GM12878 (cell line): ENCODE data around the gene ZNF134. TPM values are rescaled to one million over a fixed set of nuclear protein-coding genes. Genes with fewer than 3 reads are reported as not detected.

Experiments used
- ATAC-seq: fragments of 200-7000 bp; cut with Tn5 transposase; 3 replicates; pipeline ENCODE4 v1.9.1; 2020; ENCODE audit warnings: mild to moderate bottlenecking, moderate library complexity
- BruUV-seq: library from RNA; stranded (reverse); fragments of 400-500 nt; replicated peaks from 2 replicates; lab custom pipeline; 2021; lab: Mats Ljungman, UMichigan
- CTCF ChIA-PET: fragments of 300-600 bp; sonication (Branson Sonifier 250); formaldehyde crosslinking; extraction: SDS; loops from one replicate; lab custom pipeline; 2021; ENCODE audit warnings: inconsistent platforms; lab: Yijun Ruan, JAX
- POLR2A ChIA-PET: fragments of 350-600 bp; formaldehyde crosslinking; extraction: SDS; loops from one replicate; lab custom pipeline; 2021; ENCODE audit warnings: inconsistent platforms; lab: Charles Lee
- RAD21 ChIA-PET: fragments of 300-600 bp; sonication (Branson Sonifier 250); formaldehyde crosslinking; loops from one replicate; lab custom pipeline; 2023; ENCODE audit warnings: antibody characterized with exemption; ENCODE audit not compliant: unreplicated experiment; lab: Charles Lee
- SMC1A ChIA-PET: fragments of 300-600 bp; sonication (Branson Sonifier 250); formaldehyde crosslinking; loops from one replicate; lab custom pipeline; 2023; ENCODE audit not compliant: unreplicated experiment, uncharacterized antibody; lab: Charles Lee
- DNase-seq: peaks from one replicate; pipeline ENCODE4 v3.0.0-alpha.2; 2011; ENCODE audit warnings: low read depth, low spot score
- FAIRE-seq: peaks from 3 replicates; lab custom pipeline; 2011; peaks lifted over from hg19 to GRCh38; lab: Jason Lieb, UNC
- H2AFZ ChIP-seq: 2 replicates; pipeline ENCODE4 v1.6.0; 2011; ENCODE audit warnings: low read depth, low read length, control low read depth; ENCODE audit not compliant: control insufficient read depth
- H3K27ac ChIP-seq: 2 replicates; pipeline ENCODE4 v1.5.1; 2011; ENCODE audit warnings: control low read depth; ENCODE audit not compliant: control insufficient read depth, insufficient read depth
- H3K27me3 ChIP-seq, 2 experiments: replicated peaks in 1 of 2; 2 replicates each; pipeline versions ENCODE4 v1.6.0 to v1.6.1; 2011; ENCODE audit warnings: low read length in 1 of 2; ENCODE audit not compliant: control insufficient read depth in 2 of 2, insufficient read depth in 2 of 2
- H3K36me3 ChIP-seq, 2 experiments: 2 replicates each; pipeline ENCODE4 v1.5.1; 2011; ENCODE audit warnings: low read length in 1 of 2; ENCODE audit not compliant: control insufficient read depth in 2 of 2, insufficient read depth in 2 of 2
- H3K4me1 ChIP-seq: 2 replicates; pipeline ENCODE4 v1.6.1; 2011; ENCODE audit warnings: mild to moderate bottlenecking, low read length, moderate library complexity, mixed read lengths; ENCODE audit not compliant: control insufficient read depth, insufficient read depth
- H3K4me2 ChIP-seq: 2 replicates; pipeline ENCODE4 v1.6.0; 2011; ENCODE audit warnings: control low read depth; ENCODE audit not compliant: control insufficient read depth, insufficient read depth
- H3K4me3 ChIP-seq: fragments of 200-600 bp; sonication (generic); 2 replicates; pipeline ENCODE4 v1.5.1; 2016
- H3K79me2 ChIP-seq: 2 replicates; pipeline ENCODE4 v1.6.0; 2011; ENCODE audit warnings: low read length; ENCODE audit not compliant: control insufficient read depth, insufficient read depth
- H3K9ac ChIP-seq: 2 replicates; pipeline ENCODE4 v1.8.0; 2011; ENCODE audit warnings: low read length, control low read depth, mixed read lengths; ENCODE audit not compliant: control insufficient read depth, insufficient read depth
- H3K9me3 ChIP-seq: replicated peaks from 3 replicates; pipeline ENCODE4 v1.5.1; 2011; ENCODE audit warnings: mild to moderate bottlenecking, low read length; ENCODE audit not compliant: control insufficient read depth, insufficient read depth
- H4K20me1 ChIP-seq: 2 replicates; pipeline ENCODE4 v1.6.0; 2011; ENCODE audit not compliant: control insufficient read depth, insufficient read depth
- ASH2L ChIP-seq: fragments of 300-600, 200-600 bp; sonication (generic); IDR thresholded peaks from 2 replicates; pipeline ENCODE4 v1.6.1; 2017; ENCODE audit warnings: low read depth, mild to moderate bottlenecking, borderline replicate concordance
- E2F8 ChIP-seq: fragments of 450-650 bp; IDR thresholded peaks from 2 replicates; pipeline ENCODE4 v1.6.1; 2018; ENCODE audit warnings: mild to moderate bottlenecking, low read depth, moderate library complexity; ENCODE audit not compliant: partially characterized antibody
- NFXL1 ChIP-seq: fragments of 450-650 bp; IDR thresholded peaks from 2 replicates; pipeline ENCODE4 v1.6.1; 2017; ENCODE audit warnings: antibody characterized with exemption, mild to moderate bottlenecking, borderline replicate concordance
- NR2C2 ChIP-seq: IDR thresholded peaks from 2 replicates; pipeline ENCODE4 v1.6.1; 2011; ENCODE audit warnings: borderline replicate concordance, low read depth; ENCODE audit not compliant: control insufficient read depth, insufficient read length
- RCOR1 ChIP-seq: conservative IDR thresholded peaks from 2 replicates; pipeline ENCODE4 v1.6.1; 2012; ENCODE audit warnings: low read depth, low read length, improper control_type of control experiment
- RFX5 ChIP-seq: IDR thresholded peaks from 2 replicates; pipeline ENCODE4 v1.6.1; 2011; ENCODE audit warnings: low read depth, low read length, improper control_type of control experiment
- SIX5 ChIP-seq: IDR thresholded peaks from 2 replicates; pipeline ENCODE4 v1.6.1; 2011; ENCODE audit warnings: mild to moderate bottlenecking, low read depth, low read length, moderate library complexity; ENCODE audit not compliant: severe bottlenecking
- SREBF1 ChIP-seq: IDR thresholded peaks from 2 replicates; pipeline ENCODE4 v1.6.1; 2012; ENCODE audit warnings: mild to moderate bottlenecking, low read length
- STAT1 ChIP-seq: fragments of 450-650 bp; conservative IDR thresholded peaks from 2 replicates; pipeline ENCODE4 v1.6.1; 2014; ENCODE audit warnings: antibody characterized with exemption, mild to moderate bottlenecking
- SUPT20H ChIP-seq: IDR thresholded peaks from 2 replicates; pipeline ENCODE4 v1.6.1; 2011; ENCODE audit warnings: low read depth, mild to moderate bottlenecking, low read length, moderate library complexity, borderline replicate concordance; ENCODE audit not compliant: control insufficient read depth
- WGBS: methylation state at CpG from one replicate; pipeline ENCODE4 v1.1.6; 2016; ENCODE audit warnings: low lambda C conversion rate; ENCODE audit not compliant: insufficient replicate concordance, insufficient coverage; ENCODE audit errors: missing lambda C conversion rate; 5-methylcytosine and 5-hydroxymethylcytosine counted together
- in situ Hi-C: fragments of 300-500 bp; cut with MboI; formaldehyde crosslinking; loops from 9 replicates; pipeline ENCODE4 v1.14.3; 2018; ENCODE audit warnings: mixed read lengths
- intact Hi-C: fragments of 100-400 bp; cut with micrococcal nuclease; formaldehyde crosslinking; loops from one replicate; pipeline ENCODE4 v1.14.2; 2022; ENCODE audit not compliant: unreplicated experiment
- polyA plus RNA-seq, 11 experiments: library from polyadenylated mRNA; depleted of rRNA in 4 of 11; unstranded in 6 of 11; stranded (reverse) in 5 of 11; fragments of >200 nt; fragmentation: Nextera tagmentation in 4 of 11; fragmentation: Illumina TruSeq in 1 of 11; extraction: Ambion mirVana in 4 of 11; extraction: Trizol in 1 of 11; gene quantifications; 1 replicate in 1 of 11; 2 replicates in 10 of 11; pipeline versions ENCODE4 v1.2.1 to v1.2.3, GENCODE V29; 2011 to 2016; ENCODE audit warnings: inconsistent platforms in 2 of 11, missing spikeins in 2 of 11, low read depth in 1 of 11
- total RNA-seq, 4 experiments: library from RNA; depleted of rRNA in 3 of 4; stranded (reverse); fragments of >200 nt in 3 of 4; fragmentation: Illumina TruSeq in 1 of 4; extraction: Trizol in 1 of 4; gene quantifications; 2 replicates each; pipeline versions ENCODE4 v1.2.1 to v1.2.3, GENCODE V29; 2013 to 2021
- TF ChIP-seq, protein P1 (sequence below): fragments of 150-350 bp; IDR thresholded peaks from 2 replicates; pipeline ENCODE4 v1.6.1; 2014; ENCODE audit warnings: mild to moderate bottlenecking, low read depth, low read length
- TF ChIP-seq, protein P2 (sequence below): fragments of 450-650 bp; formaldehyde crosslinking; IDR thresholded peaks from 2 replicates; pipeline ENCODE4 v1.4.0; 2020; ENCODE audit warnings: mild to moderate bottlenecking, moderate library complexity
- TF ChIP-seq, protein P3 (sequence below): fragments of 450-650 bp; IDR thresholded peaks from 2 replicates; pipeline ENCODE4 v1.6.1; 2017; ENCODE audit warnings: antibody characterized with exemption, mild to moderate bottlenecking, moderate library complexity

The ZNF134 gene
- total and polyA plus RNA-seq, 10 of the 15 experiments (the other 5 are each of a cell fraction or from before 2014, with no cell fraction given), result 1.6 to 17.6 (median 9.7) TPM

- no peak for FAIRE-seq
- Histone ChIP-seq H3K79me2 (no peaks in the 10 kb centered on the region), H3K4me1 (no peaks in the 10 kb centered on the region), H3K36me3 (peaks cover 9 to 17% of the 10 kb centered on the region in 2 experiments), H2AFZ (no peak overlapping the region), H4K20me1 (no peaks in the 10 kb centered on the region), H3K4me3 (no peak overlapping the region), H3K9me3 (peaks cover 36% of the 10 kb centered on the region), H3K27ac (no peak overlapping the region), H3K9ac (no peak overlapping the region), H3K4me2 (no peak overlapping the region), H3K27me3 (no peaks in the 10 kb centered on the region)
- BruUV-seq, result no TSS peak
- intact Hi-C loops, result no loop called here
- DNase-seq, result no peak
- POLR2A ChIA-PET, result no interaction called here
- WGBS, result 100% methylated on average over 4 of the region's 4 CpGs
- in situ Hi-C loops, result no loop called here
- RAD21 ChIA-PET, result no interaction called here
- ATAC-seq, result no peak
- CTCF ChIA-PET, result no interaction called here
- SMC1A ChIA-PET, result no interaction called here
- TF ChIP-seq SUPT20H (no peak), STAT1 (no peak), NR2C2 (no peak), RCOR1 (no peak), SREBF1 (no peak), SIX5 (no peak), NFXL1 (no peak), E2F8 (no peak), ASH2L (no peak), RFX5 (no peak)
- TF ChIP-seq, protein P1, sequence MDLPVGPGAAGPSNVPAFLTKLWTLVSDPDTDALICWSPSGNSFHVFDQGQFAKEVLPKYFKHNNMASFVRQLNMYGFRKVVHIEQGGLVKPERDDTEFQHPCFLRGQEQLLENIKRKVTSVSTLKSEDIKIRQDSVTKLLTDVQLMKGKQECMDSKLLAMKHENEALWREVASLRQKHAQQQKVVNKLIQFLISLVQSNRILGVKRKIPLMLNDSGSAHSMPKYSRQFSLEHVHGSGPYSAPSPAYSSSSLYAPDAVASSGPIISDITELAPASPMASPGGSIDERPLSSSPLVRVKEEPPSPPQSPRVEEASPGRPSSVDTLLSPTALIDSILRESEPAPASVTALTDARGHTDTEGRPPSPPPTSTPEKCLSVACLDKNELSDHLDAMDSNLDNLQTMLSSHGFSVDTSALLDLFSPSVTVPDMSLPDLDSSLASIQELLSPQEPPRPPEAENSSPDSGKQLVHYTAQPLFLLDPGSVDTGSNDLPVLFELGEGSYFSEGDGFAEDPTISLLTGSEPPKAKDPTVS, result no peak
- TF ChIP-seq, protein P2, sequence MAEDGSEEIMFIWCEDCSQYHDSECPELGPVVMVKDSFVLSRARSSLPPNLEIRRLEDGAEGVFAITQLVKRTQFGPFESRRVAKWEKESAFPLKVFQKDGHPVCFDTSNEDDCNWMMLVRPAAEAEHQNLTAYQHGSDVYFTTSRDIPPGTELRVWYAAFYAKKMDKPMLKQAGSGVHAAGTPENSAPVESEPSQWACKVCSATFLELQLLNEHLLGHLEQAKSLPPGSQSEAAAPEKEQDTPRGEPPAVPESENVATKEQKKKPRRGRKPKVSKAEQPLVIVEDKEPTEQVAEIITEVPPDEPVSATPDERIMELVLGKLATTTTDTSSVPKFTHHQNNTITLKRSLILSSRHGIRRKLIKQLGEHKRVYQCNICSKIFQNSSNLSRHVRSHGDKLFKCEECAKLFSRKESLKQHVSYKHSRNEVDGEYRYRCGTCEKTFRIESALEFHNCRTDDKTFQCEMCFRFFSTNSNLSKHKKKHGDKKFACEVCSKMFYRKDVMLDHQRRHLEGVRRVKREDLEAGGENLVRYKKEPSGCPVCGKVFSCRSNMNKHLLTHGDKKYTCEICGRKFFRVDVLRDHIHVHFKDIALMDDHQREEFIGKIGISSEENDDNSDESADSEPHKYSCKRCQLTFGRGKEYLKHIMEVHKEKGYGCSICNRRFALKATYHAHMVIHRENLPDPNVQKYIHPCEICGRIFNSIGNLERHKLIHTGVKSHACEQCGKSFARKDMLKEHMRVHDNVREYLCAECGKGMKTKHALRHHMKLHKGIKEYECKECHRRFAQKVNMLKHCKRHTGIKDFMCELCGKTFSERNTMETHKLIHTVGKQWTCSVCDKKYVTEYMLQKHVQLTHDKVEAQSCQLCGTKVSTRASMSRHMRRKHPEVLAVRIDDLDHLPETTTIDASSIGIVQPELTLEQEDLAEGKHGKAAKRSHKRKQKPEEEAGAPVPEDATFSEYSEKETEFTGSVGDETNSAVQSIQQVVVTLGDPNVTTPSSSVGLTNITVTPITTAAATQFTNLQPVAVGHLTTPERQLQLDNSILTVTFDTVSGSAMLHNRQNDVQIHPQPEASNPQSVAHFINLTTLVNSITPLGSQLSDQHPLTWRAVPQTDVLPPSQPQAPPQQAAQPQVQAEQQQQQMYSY, result no peak
- TF ChIP-seq, protein P3, sequence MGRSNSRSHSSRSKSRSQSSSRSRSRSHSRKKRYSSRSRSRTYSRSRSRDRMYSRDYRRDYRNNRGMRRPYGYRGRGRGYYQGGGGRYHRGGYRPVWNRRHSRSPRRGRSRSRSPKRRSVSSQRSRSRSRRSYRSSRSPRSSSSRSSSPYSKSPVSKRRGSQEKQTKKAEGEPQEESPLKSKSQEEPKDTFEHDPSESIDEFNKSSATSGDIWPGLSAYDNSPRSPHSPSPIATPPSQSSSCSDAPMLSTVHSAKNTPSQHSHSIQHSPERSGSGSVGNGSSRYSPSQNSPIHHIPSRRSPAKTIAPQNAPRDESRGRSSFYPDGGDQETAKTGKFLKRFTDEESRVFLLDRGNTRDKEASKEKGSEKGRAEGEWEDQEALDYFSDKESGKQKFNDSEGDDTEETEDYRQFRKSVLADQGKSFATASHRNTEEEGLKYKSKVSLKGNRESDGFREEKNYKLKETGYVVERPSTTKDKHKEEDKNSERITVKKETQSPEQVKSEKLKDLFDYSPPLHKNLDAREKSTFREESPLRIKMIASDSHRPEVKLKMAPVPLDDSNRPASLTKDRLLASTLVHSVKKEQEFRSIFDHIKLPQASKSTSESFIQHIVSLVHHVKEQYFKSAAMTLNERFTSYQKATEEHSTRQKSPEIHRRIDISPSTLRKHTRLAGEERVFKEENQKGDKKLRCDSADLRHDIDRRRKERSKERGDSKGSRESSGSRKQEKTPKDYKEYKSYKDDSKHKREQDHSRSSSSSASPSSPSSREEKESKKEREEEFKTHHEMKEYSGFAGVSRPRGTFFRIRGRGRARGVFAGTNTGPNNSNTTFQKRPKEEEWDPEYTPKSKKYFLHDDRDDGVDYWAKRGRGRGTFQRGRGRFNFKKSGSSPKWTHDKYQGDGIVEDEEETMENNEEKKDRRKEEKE, result no peak
These were observed 27.7 kb downstream of the ZNF134 start for GRCh38 chr19:57641715-57642234.
